HepG2 (cell line): ENCODE results near the gene FAM222B. TPM values are rescaled to one million over a fixed set of nuclear protein-coding genes. Genes with fewer than 3 reads are reported as not detected.
A peak's percentile ranks its signal among the peaks of the same experiment; 100 is the strongest.

ENCODE experiments used
- ASH2L ChIP-seq: fragments of 300-600, 200-600 bp; sonication (generic); IDR thresholded peaks from 2 replicates; pipeline ENCODE4 v1.7.0; 2017; ENCODE audit warnings: low read depth, mild to moderate bottlenecking, moderate library complexity, mixed read lengths, low read length; ENCODE audit not compliant: insufficient read length
- GATA4 ChIP-seq: sonication (generic); IDR thresholded peaks from 2 replicates; pipeline ENCODE4 v1.6.1; 2016; ENCODE audit warnings: antibody characterized with exemption, low read depth, borderline replicate concordance
- GZF1 ChIP-seq: sonication (generic); formaldehyde crosslinking; IDR thresholded peaks from 2 replicates; pipeline ENCODE4 v1.5.1; 2020; ENCODE audit warnings: mild to moderate bottlenecking, missing genetic modification reagents
- HIVEP1 ChIP-seq: sonication (generic); formaldehyde crosslinking; IDR thresholded peaks from 2 replicates; pipeline ENCODE4 v1.4.0; 2020; ENCODE audit warnings: mild to moderate bottlenecking, missing genetic modification reagents
- KDM5A ChIP-seq: fragments of 200-600 bp; sonication (generic); IDR thresholded peaks from 2 replicates; pipeline ENCODE4 v1.7.0; 2018; ENCODE audit warnings: antibody characterized with exemption, mild to moderate bottlenecking, low read length, borderline replicate concordance
- RELA ChIP-seq: sonication (generic); formaldehyde crosslinking; IDR thresholded peaks from 2 replicates; pipeline ENCODE4 v1.4.0; 2020; ENCODE audit warnings: missing genetic modification reagents
- RFX1 ChIP-seq: fragments of 450-650 bp; IDR thresholded peaks from 2 replicates; pipeline ENCODE4 v1.6.1; 2017
- SAP130 ChIP-seq: IDR thresholded peaks from 2 replicates; pipeline ENCODE4 v1.6.1; 2016; ENCODE audit warnings: low read depth
- SMAD3 ChIP-seq: sonication (generic); formaldehyde crosslinking; IDR thresholded peaks from 2 replicates; pipeline ENCODE4 v1.4.0; 2020; ENCODE audit warnings: missing genetic modification reagents
- TBX3 ChIP-seq: fragments of 450-650 bp; IDR thresholded peaks from 2 replicates; pipeline ENCODE4 v1.6.1; 2017; ENCODE audit warnings: antibody characterized with exemption, mild to moderate bottlenecking, inconsistent platforms, borderline replicate concordance
- TGIF2 ChIP-seq: IDR thresholded peaks from 2 replicates; pipeline ENCODE4 v1.6.1; 2016; ENCODE audit warnings: control low read depth, missing compliant biosample characterization
- ZBTB42 ChIP-seq: sonication (generic); formaldehyde crosslinking; IDR thresholded peaks from 2 replicates; pipeline ENCODE4 v1.5.0; 2020; ENCODE audit warnings: mild to moderate bottlenecking, missing genetic modification reagents
- ZKSCAN5 ChIP-seq: sonication (generic); formaldehyde crosslinking; IDR thresholded peaks from 2 replicates; pipeline ENCODE4 v1.5.1; 2020; ENCODE audit warnings: mild to moderate bottlenecking, missing genetic modification reagents
- ZNF101 ChIP-seq: sonication (generic); formaldehyde crosslinking; IDR thresholded peaks from 2 replicates; pipeline ENCODE4 v1.4.0; 2020; ENCODE audit warnings: mild to moderate bottlenecking, low read depth, missing genetic modification reagents, borderline replicate concordance
- ZNF12 ChIP-seq: sonication (generic); formaldehyde crosslinking; IDR thresholded peaks from 2 replicates; pipeline ENCODE4 v1.5.0; 2020; ENCODE audit warnings: missing genetic modification reagents
- ZNF460 ChIP-seq: sonication (generic); formaldehyde crosslinking; IDR thresholded peaks from 2 replicates; pipeline ENCODE4 v1.5.1; 2020; ENCODE audit warnings: missing genetic modification reagents, mild to moderate bottlenecking, borderline replicate concordance
- ZNF589 ChIP-seq: sonication (generic); formaldehyde crosslinking; conservative IDR thresholded peaks from 2 replicates; pipeline ENCODE4 v1.8.0; 2022; ENCODE audit warnings: mild to moderate bottlenecking, moderate library complexity, missing genetic modification reagents
- ZNF605 ChIP-seq: sonication (generic); formaldehyde crosslinking; IDR thresholded peaks from 2 replicates; pipeline ENCODE4 v1.8.0; 2022; ENCODE audit warnings: mild to moderate bottlenecking, missing genetic modification reagents
- ZNF747 ChIP-seq: sonication (generic); formaldehyde crosslinking; IDR thresholded peaks from 2 replicates; pipeline ENCODE4 v1.8.1; 2023; ENCODE audit warnings: missing genetic modification reagents, mild to moderate bottlenecking, borderline replicate concordance
- ZNF766 ChIP-seq: sonication (generic); formaldehyde crosslinking; IDR thresholded peaks from 2 replicates; pipeline ENCODE4 v1.5.0; 2020; ENCODE audit warnings: missing genetic modification reagents, borderline replicate concordance
- ZNF841 ChIP-seq: sonication (generic); formaldehyde crosslinking; IDR thresholded peaks from 2 replicates; pipeline ENCODE4 v1.8.1; 2023; ENCODE audit warnings: missing genetic modification reagents, borderline replicate concordance
- polyA plus RNA-seq, 8 experiments: library from polyadenylated mRNA; depleted of rRNA in 3 of 8; stranded (reverse) in 7 of 8; unstranded in 1 of 8; fragments of >200 nt; fragmentation: Illumina TruSeq in 4 of 8; extraction: Trizol in 4 of 8; gene quantifications; 2 replicates each; pipeline versions ENCODE4 v1.2.1 to v1.2.3, GENCODE V29; 2011 to 2016; ENCODE audit warnings: low read depth in 4 of 8, missing spikeins in 1 of 8, mixed read lengths in 1 of 8; ENCODE audit not compliant: insufficient read depth in 1 of 8
- total RNA-seq, 5 experiments: library from RNA; depleted of rRNA; stranded (reverse); fragments of >200 nt; fragmentation: Illumina TruSeq; extraction: Trizol; gene quantifications; 2 replicates each; pipeline ENCODE4 v1.2.3, GENCODE V29; 2016; ENCODE audit warnings: low read depth in 1 of 5
- TF ChIP-seq, protein P1 (sequence below): IDR thresholded peaks from 2 replicates; pipeline ENCODE4 v1.6.1; 2018; ENCODE audit warnings: missing genetic modification reagents
- TF ChIP-seq, protein P2 (sequence below): IDR thresholded peaks from 2 replicates; pipeline ENCODE4 v1.6.1; 2012; ENCODE audit warnings: inconsistent platforms
- TF ChIP-seq, protein P3 (sequence below): sonication (generic); formaldehyde crosslinking; IDR thresholded peaks from 2 replicates; pipeline ENCODE4 v1.8.0; 2022; ENCODE audit warnings: missing genetic modification reagents, low read depth, mild to moderate bottlenecking, borderline replicate concordance
- TF ChIP-seq, protein P4 (sequence below): sonication (generic); formaldehyde crosslinking; IDR thresholded peaks from 2 replicates; pipeline ENCODE4 v1.8.1; 2023; ENCODE audit warnings: mild to moderate bottlenecking, inconsistent platforms, moderate library complexity, missing genetic modification reagents, borderline replicate concordance

Gene FAM222B
- total and polyA plus RNA-seq, 2 of the 13 experiments (the other 11 are each of a cell fraction or from before 2014, with no cell fraction given) = 3.5 to 7.3 TPM

DNA sequence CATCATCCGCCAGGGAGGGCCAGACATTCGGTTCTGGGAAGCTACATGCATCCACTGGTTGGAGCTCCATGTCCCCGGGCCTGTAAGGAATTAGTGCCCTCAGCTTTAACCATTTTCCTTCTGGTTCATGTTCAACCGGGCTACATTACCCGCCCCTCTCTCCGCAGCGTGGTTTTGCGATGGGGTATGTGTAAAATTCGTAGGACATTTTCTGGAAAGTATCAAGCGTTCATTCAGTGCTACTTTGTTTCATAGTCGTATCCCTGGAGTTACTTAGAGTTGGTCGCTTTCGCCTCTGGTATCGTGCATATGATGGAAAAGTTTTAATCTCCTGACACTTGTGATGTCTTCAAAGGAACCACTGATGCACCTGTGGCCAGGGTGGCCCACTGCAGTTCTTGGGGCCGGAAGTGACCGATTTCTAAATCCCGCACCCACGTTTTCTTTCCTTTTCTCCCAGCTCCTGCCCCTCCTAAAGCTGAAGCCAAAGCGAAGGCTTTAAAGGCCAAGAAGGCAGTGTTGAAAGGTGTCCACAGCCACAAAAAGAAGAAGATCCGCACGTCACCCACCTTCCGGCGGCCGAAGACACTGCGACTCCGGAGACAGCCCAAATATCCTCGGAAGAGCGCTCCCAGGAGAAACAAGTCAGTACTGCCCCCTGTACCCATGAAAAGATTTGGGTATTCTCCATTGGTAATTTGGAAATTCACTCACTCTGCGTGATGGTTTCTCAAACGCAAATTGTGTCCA lies 122.2 kb downstream of the FAM222B start (continued):
- TF ChIP-seq, protein P1, sequence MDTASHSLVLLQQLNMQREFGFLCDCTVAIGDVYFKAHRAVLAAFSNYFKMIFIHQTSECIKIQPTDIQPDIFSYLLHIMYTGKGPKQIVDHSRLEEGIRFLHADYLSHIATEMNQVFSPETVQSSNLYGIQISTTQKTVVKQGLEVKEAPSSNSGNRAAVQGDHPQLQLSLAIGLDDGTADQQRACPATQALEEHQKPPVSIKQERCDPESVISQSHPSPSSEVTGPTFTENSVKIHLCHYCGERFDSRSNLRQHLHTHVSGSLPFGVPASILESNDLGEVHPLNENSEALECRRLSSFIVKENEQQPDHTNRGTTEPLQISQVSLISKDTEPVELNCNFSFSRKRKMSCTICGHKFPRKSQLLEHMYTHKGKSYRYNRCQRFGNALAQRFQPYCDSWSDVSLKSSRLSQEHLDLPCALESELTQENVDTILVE (CRISPR knock-in tag) = no peak
- TF ChIP-seq ZNF460 (CRISPR knock-in tag) (no peak), ZNF12 (CRISPR knock-in tag) (no peak), KDM5A (0 out of 2 replicates have a peak, but pooled peaks have one; percentile 17), ZNF605 (CRISPR knock-in tag) (no peak), ZNF841 (CRISPR knock-in tag) (no peak), RFX1 (no peak), ASH2L (peak; percentile 5), ZKSCAN5 (CRISPR knock-in tag) (no peak), ZNF101 (no peak), GZF1 (CRISPR knock-in tag) (no peak), TBX3 (no peak), ZNF589 (CRISPR knock-in tag) (no peak), SAP130 (CRISPR knock-in tag) (peak; percentile 14; the same call in 1 of the 2 replicates), ZNF766 (no peak), GATA4 (no peak), ZNF747 (CRISPR knock-in tag) (no peak), ZBTB42 (no peak), HIVEP1 (CRISPR knock-in tag) (no peak), TGIF2 (CRISPR knock-in tag) (no peak), SMAD3 (CRISPR knock-in tag) (no peak), RELA (CRISPR knock-in tag) (no peak)
- TF ChIP-seq, protein P2, sequence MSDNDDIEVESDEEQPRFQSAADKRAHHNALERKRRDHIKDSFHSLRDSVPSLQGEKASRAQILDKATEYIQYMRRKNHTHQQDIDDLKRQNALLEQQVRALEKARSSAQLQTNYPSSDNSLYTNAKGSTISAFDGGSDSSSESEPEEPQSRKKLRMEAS = no peak
- TF ChIP-seq, protein P3, sequence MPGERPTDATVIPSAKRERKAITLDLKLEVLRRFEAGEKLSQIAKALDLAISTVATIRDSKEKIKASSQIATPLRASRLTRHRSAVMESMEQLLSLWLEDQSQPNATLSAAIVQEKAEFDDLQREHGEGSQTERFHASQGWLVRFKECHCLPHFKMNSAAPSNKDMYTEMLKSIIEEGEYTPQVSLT (CRISPR knock-in tag) = no peak
- TF ChIP-seq, protein P4, sequence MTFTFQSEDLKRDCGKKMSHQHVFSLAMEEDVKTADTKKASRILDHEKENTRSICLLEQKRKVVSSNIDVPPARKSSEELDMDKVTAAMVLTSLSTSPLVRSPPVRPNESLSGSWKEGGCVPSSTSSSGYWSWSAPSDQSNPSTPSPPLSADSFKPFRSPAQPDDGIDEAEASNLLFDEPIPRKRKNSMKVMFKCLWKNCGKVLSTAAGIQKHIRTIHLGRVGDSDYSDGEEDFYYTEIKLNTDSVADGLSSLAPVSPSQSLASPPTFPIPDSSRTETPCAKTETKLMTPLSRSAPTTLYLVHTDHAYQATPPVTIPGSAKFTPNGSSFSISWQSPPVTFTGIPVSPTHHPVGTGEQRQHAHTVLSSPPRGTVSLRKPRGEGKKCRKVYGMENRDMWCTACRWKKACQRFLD (CRISPR knock-in tag) = no peak
